Pancreas (tissue), 10 donors: Measurements from ENCODE around the gene WDR77. TPM values are rescaled to one million over a fixed set of nuclear protein-coding genes. Genes with fewer than 3 reads are reported as not detected.

Source experiments
- ATAC-seq, 4 donors: fragments of 200-7000 bp; cut with Tn5 transposase; one replicate each; pipeline versions ENCODE4 v1.8.0 to v1.9.1; 2020; ENCODE audit warnings: mild to moderate bottlenecking in 4 of 4, moderate library complexity in 4 of 4
- DNase-seq, 6 donors: peaks; one replicate each; pipeline ENCODE4 v3.0.0-alpha.2; 2020
- FAIRE-seq: peaks from 2 replicates; lab custom pipeline; 2012; peaks lifted over from hg19 to GRCh38; lab: Jason Lieb, UNC
- H3K27ac ChIP-seq, 4 donors: fragments of 200-600 bp; sonication (generic); 1 replicate in 3 of 4; 2 replicates in 1 of 4; pipeline versions ENCODE4 v1.5.0 to v1.8.0; 2020
- H3K27me3 ChIP-seq, 4 donors: fragments of 200-600 bp; one replicate each; pipeline ENCODE4 v1.8.0; 2021
- H3K36me3 ChIP-seq, 3 donors: fragments of 200-600 bp; sonication (generic) in 1 of 3; one replicate each; pipeline versions ENCODE4 v1.5.0 to v1.8.0; 2020 to 2021
- H3K4me1 ChIP-seq, 3 donors: fragments of 200-600 bp; one replicate each; pipeline ENCODE4 v1.8.0; 2021
- H3K4me3 ChIP-seq, 4 donors: fragments of 200-600 bp; sonication (generic) in 2 of 4; one replicate each; pipeline versions ENCODE4 v1.5.0 to v1.8.0; 2020 to 2021
- H3K9me3 ChIP-seq, 4 donors: fragments of 200-600 bp; one replicate each; pipeline ENCODE4 v1.8.0; 2021
- WGBS, 2 donors: extraction: QIAGEN DNeasy Blood & Tissue Kit; methylation state at CpG; one replicate each; pipeline ENCODE4 v1.1.7; 2013; 5-methylcytosine and 5-hydroxymethylcytosine counted together
- intact Hi-C, 3 donors: fragments of 100-400 bp; cut with DNase I; formaldehyde crosslinking; loops; one replicate each; pipeline versions ENCODE4 v1.11.1 to v1.14.2; 2022
- polyA plus RNA-seq, 2 donors: library from polyadenylated mRNA; stranded (reverse); fragments of 200-250 nt; gene quantifications; one replicate each; pipeline ENCODE4 v1.2.3, GENCODE V29; 2013
- total RNA-seq, 6 donors: library from RNA; stranded (reverse); fragmentation: NEBNext Ultra II Directional in 4 of 6; extraction: Animal tissue kit (Norgen Biotek cat#: 25700) in 4 of 6; gene quantifications; one replicate each; pipeline versions ENCODE4 v1.2.1 to v1.2.4, GENCODE V29; 2021 to 2023
- TF ChIP-seq, protein P1 (sequence below), 4 donors: fragments of 200-600 bp; sonication (generic) in 3 of 4; IDR thresholded peaks; one replicate each; pipeline versions ENCODE4 v1.5.0 to v1.8.0; 2021; ENCODE audit warnings: antibody characterized with exemption in 4 of 4
- donor health status: healthy with polysubstance abuse.
- donor health status: DM: no; HTN: no; CAD: no; lungs with moderate emphysema.
- donor health status: DM: no; HTN: no; CAD: no.
- donor health status: control.
- donor health status: control.
- donor health status: Bipolar disorder and iron deficiency.
- donor health status: DM: yes; HTN: yes; CAD: no.
- donor health status: DM: no; HTN: no; CAD: no.
- donor health status: DM: no; HTN: no; CAD: no.
- donor health status: DM: yes; HTN: yes; CAD: no.

The WDR77 gene
- total RNA-seq (10 to 100 TPM in 2 of 6 donors, 1 to 10 TPM in 4; 4.8 to 13.9 (median 9.3) TPM), polyA plus RNA-seq (10 to 100 TPM; 10.6 to 15.2 TPM)

DNA sequence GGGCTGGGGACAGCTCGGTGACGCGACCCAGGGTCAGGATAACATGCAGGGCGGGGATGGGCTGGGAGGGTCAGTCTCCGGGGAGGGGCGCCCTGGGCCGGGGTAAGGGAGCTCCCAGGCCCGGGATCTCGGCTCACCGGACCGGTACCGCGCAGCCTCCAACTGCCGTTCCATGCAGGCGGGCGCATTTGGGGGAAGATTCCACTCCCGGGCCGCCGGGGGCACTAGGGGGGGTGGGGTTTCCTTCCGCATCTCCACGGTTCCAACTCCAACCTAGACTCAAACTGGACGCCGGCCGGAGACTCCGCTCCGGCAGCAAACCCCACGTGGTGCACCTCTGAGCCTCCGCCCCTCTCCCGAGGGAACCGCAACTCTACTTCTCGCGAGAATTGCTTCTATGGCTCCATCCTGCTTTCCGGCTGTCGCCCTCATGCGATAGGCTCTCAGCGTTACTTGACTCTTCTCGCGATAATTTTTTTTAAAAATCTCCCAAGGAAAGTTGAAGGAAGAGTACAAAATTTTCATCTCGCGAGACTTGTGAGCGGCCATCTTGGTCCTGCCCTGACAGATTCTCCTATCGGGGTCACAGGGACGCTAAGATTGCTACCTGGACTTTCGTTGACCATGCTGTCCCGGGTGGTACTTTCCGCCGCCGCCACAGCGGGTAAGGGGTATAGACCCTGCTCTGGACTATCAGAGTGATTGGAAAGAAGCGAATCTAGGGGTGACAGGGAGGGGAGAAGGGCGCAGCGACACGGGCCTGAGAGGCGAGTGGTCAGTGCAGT, at the start of gene WDR77, which contains the start of gene ATP5PB:
Gene WDR77, minus strand, starts transcription at position 339 of the 785 bp plus-strand sequence. Its CDS starts 87 bp downstream, at position 252.
Gene ATP5PB, plus strand, starts transcription at position 547 of the 785 bp plus-strand sequence. Its CDS starts 78 bp downstream, at position 625.
- TF ChIP-seq, protein P1, sequence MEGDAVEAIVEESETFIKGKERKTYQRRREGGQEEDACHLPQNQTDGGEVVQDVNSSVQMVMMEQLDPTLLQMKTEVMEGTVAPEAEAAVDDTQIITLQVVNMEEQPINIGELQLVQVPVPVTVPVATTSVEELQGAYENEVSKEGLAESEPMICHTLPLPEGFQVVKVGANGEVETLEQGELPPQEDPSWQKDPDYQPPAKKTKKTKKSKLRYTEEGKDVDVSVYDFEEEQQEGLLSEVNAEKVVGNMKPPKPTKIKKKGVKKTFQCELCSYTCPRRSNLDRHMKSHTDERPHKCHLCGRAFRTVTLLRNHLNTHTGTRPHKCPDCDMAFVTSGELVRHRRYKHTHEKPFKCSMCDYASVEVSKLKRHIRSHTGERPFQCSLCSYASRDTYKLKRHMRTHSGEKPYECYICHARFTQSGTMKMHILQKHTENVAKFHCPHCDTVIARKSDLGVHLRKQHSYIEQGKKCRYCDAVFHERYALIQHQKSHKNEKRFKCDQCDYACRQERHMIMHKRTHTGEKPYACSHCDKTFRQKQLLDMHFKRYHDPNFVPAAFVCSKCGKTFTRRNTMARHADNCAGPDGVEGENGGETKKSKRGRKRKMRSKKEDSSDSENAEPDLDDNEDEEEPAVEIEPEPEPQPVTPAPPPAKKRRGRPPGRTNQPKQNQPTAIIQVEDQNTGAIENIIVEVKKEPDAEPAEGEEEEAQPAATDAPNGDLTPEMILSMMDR (IDR thresholded peaks at IDR 0.05), result no peak
- H3K36me3 ChIP-seq, result no peaks in the 10 kb centered on the region
- H3K27me3 ChIP-seq, result no peaks in the 10 kb centered on the region
- peaks cover 18 to 41% (median 20%) of the 10 kb centered on the region in 3 donors for H3K4me1 ChIP-seq
- intact Hi-C loops, result no loop called here
- H3K9me3 ChIP-seq, result no peaks in the 10 kb centered on the region
- 0% methylated on average over 44 to 54 of the region's 54 CpGs for WGBS, 2 donors
- peak within 1 kb of the TSS; percentile 72 to 84 (median 77) for H3K4me3 ChIP-seq
- FAIRE-seq (peak; percentile 95), ATAC-seq (peak; percentile 96 to 98 (median 97)), DNase-seq (peak; percentile 84 to 96 (median 96))
- peak within 1 kb of the TSS; percentile 33 to 68 (median 56) for H3K27ac ChIP-seq

DNA sequence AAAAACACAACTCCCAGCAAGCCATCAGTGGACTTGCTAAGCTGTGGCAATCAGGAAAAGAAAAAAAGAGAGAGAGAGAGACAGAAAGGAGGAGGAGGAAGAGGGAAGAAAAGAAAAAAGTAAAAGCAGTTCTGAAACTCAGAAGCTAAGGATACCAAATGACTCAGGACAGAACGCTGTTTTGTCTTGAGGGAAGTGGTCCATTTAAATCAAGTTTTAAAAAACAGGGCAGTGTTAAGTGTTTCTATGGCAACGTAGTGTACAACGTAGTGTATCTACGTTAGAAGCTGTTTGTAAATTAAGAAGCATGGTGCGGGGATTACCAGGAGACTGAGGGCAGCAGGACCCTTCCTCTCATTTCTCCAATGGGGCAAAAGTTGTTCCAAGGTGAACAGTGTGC, 48.5 kb upstream of the WDR77 start:
- TF ChIP-seq, protein P1 (IDR thresholded peaks at IDR 0.05), result no peak
- no peak overlapping the region for H3K4me3 ChIP-seq
- FAIRE-seq (no peak), ATAC-seq (peak in 1 of 4 donors; percentile 13), DNase-seq (no peak)
- H3K27me3 ChIP-seq, result no peaks in the 10 kb centered on the region
- intact Hi-C loops, result no loop called here
- no peaks in the 10 kb centered on the region for H3K9me3 ChIP-seq
- no peaks in the 10 kb centered on the region for H3K36me3 ChIP-seq
- no peak overlapping the region for H3K27ac ChIP-seq
- H3K4me1 ChIP-seq, result no peaks in the 10 kb centered on the region
- WGBS, 2 donors, result 60 to 65% methylated on average over 5 of the region's 5 CpGs

DNA sequence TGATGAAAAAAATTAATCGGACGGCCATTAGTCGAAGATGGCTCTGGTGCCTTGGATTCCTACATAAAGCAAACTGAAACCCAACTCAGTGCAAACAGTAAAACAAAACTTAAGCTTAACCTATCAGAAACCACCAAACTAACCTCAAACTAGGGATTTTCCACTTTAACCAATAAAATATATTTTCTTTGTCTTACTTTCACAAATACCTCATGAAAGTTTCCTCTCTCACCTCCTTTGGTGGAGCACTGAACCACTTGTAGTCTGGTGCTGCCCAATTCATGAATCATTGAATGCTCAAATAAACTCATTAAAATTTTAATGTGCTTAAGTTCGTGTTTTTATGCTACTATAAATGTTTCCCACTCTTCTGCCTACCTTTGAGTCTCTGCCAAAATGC, 47.3 kb upstream of the WDR77 start:
- Histone ChIP-seq H3K27ac (no peak overlapping the region), H3K36me3 (no peaks in the 10 kb centered on the region), H3K4me3 (no peak overlapping the region), H3K4me1 (no peaks in the 10 kb centered on the region), H3K27me3 (no peaks in the 10 kb centered on the region), H3K9me3 (no peaks in the 10 kb centered on the region)
- intact Hi-C loops, result no loop called here
- ATAC-seq (no peak), DNase-seq (no peak), FAIRE-seq (no peak)
- TF ChIP-seq, protein P1 (IDR thresholded peaks at IDR 0.05), result no peak
- WGBS, 2 donors, result 74 to 80% methylated on average over 4 of the region's 4 CpGs

DNA sequence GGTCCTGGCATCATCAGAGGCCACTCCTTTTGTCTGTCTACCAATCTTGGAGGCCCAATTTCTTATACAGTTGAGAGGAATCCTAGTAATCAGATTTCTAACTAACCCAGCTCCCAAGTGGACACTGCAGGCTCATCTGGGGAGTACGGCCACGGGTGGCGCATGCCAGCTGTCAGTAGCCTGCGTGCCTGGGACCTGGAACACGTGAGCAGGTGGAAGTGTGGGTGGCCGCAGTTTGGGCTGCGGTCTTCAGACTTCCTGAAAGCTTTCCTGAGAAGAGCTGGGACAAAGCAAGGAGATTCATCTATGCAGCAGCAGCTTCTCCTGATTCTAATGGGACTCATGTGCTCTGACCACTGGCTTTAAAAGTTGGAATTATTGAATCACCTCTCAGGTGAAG, 42.0 kb upstream of the WDR77 start:
- Histone ChIP-seq H3K27ac (no peak overlapping the region), H3K4me1 (no peaks in the 10 kb centered on the region), H3K36me3 (no peaks in the 10 kb centered on the region), H3K9me3 (no peaks in the 10 kb centered on the region), H3K4me3 (no peak overlapping the region), H3K27me3 (no peaks in the 10 kb centered on the region)
- 84 to 88% methylated on average over 7 of the region's 7 CpGs for WGBS, 2 donors
- intact Hi-C loops, result no loop called here
- TF ChIP-seq, protein P1 (IDR thresholded peaks at IDR 0.05), result no peak
- DNase-seq (no peak), ATAC-seq (no peak), FAIRE-seq (no peak)

DNA sequence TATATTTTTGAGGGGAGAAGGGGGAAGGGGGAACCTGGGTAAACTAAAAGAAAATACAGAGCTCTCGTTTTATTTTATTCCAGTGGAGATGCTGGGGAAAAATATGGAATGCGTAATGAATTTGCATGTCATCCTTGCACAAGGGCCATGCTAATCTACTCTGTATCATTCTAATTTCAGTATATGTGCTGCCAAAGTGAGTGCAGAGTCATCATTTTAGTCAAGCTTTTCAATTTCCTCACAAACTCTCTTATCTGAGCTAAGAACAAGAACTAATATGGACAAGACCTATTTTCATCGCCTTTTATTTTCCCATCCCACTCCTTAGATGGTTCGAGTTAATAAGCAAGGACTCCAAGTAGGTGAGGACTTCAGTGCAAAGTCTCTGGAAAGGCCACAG, 41.2 kb upstream of the WDR77 start:
- TF ChIP-seq, protein P1 (IDR thresholded peaks at IDR 0.05), result no peak
- no peaks in the 10 kb centered on the region for H3K4me1 ChIP-seq
- ATAC-seq (no peak), DNase-seq (no peak), FAIRE-seq (no peak)
- no peaks in the 10 kb centered on the region for H3K27me3 ChIP-seq
- no peaks in the 10 kb centered on the region for H3K9me3 ChIP-seq
- H3K4me3 ChIP-seq, result no peak overlapping the region
- intact Hi-C loops, result no loop called here
- H3K36me3 ChIP-seq, result no peaks in the 10 kb centered on the region
- H3K27ac ChIP-seq, result peak overlapping the region in 1 of 4 donors; percentile 35
- WGBS, 2 donors, result 77 to 80% methylated on average over 4 of the region's 4 CpGs
